ENCODE data around the gene KLHL6. TPM values are rescaled to one million over a fixed set of nuclear protein-coding genes. Genes with fewer than 3 reads are reported as not detected.

KLHL6 gene
- total and polyA plus RNA-seq, 12 donors: 0.34 to 7.5 (median 2.5) TPM

DNA sequence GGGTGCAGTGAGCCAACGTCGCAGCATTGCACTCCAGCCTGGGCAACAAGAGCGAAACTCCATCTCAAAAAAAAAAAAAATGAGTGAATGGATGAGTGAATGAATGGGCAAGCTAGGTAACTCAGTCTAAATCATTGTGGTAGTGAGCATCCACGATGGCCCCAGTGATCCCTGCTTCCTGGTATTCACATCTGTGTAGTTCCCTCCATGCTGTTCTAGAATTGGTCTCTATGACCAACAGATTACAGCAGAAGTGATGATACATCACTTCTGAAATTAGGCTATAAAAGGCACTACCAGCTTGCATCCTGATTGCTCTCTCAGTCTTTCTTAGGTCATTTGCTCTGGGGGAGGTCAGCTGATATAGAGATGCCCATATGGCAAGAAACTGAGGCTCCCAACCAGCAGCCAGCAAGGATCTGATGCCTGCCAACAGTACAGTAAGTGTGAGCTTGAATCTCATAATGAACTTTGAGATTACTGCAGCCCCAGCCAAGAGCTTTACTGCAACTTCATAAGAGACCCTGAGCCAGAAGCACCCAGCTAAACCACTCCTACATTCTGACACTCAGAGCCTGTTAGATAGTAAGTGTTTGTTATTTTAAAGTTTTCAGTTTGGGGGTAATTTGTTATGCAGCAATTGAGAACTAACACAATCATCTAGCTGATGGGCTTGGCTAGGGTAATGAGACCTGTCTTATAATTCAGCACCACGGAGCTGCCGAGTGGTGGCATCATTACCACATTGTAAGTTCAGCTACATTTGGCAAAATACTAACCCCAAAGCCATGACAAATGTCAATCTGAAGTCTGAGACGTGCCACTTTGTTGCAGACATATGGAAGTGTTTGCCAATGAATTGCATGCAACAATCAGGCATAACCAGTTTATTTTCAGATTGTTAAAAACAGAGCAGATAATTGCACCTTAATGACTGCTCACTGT is 53.0 kb downstream of the KLHL6 start:
- peak in 2 of 7 donors; percentile 24 to 63 for DNase-seq
- TF ChIP-seq, protein P1, sequence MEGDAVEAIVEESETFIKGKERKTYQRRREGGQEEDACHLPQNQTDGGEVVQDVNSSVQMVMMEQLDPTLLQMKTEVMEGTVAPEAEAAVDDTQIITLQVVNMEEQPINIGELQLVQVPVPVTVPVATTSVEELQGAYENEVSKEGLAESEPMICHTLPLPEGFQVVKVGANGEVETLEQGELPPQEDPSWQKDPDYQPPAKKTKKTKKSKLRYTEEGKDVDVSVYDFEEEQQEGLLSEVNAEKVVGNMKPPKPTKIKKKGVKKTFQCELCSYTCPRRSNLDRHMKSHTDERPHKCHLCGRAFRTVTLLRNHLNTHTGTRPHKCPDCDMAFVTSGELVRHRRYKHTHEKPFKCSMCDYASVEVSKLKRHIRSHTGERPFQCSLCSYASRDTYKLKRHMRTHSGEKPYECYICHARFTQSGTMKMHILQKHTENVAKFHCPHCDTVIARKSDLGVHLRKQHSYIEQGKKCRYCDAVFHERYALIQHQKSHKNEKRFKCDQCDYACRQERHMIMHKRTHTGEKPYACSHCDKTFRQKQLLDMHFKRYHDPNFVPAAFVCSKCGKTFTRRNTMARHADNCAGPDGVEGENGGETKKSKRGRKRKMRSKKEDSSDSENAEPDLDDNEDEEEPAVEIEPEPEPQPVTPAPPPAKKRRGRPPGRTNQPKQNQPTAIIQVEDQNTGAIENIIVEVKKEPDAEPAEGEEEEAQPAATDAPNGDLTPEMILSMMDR (IDR thresholded peaks at IDR 0.05): peak in 2 of 6 experiments; percentile 22 to 25
- no peak for TF ChIP-seq POLR2A (IDR thresholded peaks at IDR 0.05)
- Histone ChIP-seq H3K36me3 (replicated peaks in 1 of 2) (no peaks in the 10 kb centered on the region), H3K4me3 (no peak overlapping the region), H3K27me3 (no peaks in the 10 kb centered on the region), H3K9me3 (replicated peaks in 1 of 3) (peaks cover 0 to 5% (median 0%) of the 10 kb centered on the region in 3 donors), H3K27ac (no peak overlapping the region), H3K4me1 (replicated peaks in 1 of 2) (no peaks in the 10 kb centered on the region)
- intact Hi-C loops (cut with DNase I): no loop called here
- 75 to 85% (median 76%) methylated on average over 6 to 7 of the region's 7 CpGs for WGBS, 4 donors

DNA sequence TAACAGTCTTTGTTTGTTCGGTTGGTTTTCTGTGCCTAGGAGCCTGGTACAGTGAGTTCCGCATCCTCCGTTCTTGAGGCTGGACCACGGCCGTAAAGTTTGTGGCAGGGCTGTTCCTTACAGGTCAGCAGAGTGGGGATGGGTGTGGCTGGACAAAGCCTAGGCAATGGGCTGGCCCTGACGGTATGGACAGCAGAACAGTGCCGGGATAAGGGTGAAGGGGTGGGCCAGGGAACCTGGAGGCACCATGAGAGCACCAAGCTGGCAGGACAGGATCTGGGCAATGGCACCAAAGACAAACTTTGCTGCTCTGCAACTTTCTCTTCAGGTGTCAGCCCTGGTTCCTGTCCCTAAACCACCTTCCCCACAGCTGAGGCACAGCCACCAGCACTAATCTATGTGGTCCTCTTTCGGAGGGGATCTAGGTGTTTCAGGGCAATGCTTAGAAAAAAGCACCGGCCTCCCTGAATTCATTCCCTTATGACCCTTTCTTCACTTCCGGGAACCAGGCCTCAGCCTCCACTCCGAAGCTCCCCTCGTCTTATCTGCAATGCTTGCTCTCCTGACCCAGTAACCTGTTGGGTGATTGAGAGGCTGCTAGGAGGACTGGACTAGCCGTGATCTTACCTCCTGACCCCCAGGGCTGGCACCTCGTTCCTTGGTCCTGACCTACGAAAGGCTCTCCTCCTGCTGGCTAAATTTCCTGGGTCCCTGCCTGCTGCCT is 54.4 kb downstream of the KLHL6 start:
- Histone ChIP-seq H3K27me3 (no peaks in the 10 kb centered on the region), H3K4me3 (no peak overlapping the region), H3K36me3 (replicated peaks in 1 of 2) (no peaks in the 10 kb centered on the region), H3K9me3 (replicated peaks in 1 of 3) (peaks cover 0 to 5% (median 0%) of the 10 kb centered on the region in 3 donors), H3K4me1 (replicated peaks in 1 of 2) (no peaks in the 10 kb centered on the region), H3K27ac (no peak overlapping the region)
- no peak for TF ChIP-seq POLR2A (IDR thresholded peaks at IDR 0.05)
- intact Hi-C loops (cut with DNase I): no loop called here
- peak in 1 of 7 donors; percentile 38 for DNase-seq
- 90 to 92% (median 91%) methylated on average over 15 of the region's 15 CpGs for WGBS, 4 donors

DNA sequence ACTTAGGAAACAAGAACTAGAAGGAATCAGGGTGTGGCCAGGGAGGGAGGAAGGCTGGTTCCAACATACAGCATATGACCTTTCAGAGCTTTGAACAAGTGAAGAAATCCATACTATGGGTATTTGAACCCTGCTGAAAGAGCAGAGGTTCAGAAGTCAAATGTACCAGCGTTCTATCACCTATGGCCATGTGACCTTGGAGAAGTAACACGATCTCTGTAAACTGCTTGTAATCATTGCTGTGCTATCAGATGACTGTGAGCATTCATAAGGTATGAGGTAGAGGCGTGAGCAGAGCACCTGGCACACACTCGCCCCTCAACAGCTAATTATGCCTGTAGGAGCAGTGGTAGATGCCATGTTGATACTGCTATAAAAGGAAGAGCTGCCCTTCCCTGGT is 55.2 kb downstream of the KLHL6 start:
- Histone ChIP-seq H3K4me3 (no peak overlapping the region), H3K4me1 (replicated peaks in 1 of 2) (no peaks in the 10 kb centered on the region), H3K9me3 (replicated peaks in 1 of 3) (peaks cover 0 to 2% (median 0%) of the 10 kb centered on the region in 3 donors), H3K27me3 (no peaks in the 10 kb centered on the region), H3K36me3 (replicated peaks in 1 of 2) (no peaks in the 10 kb centered on the region), H3K27ac (no peak overlapping the region)
- intact Hi-C loops (cut with DNase I): no loop called here
- peak in 1 of 7 donors; percentile 1 for DNase-seq
- TF ChIP-seq, protein P1 (IDR thresholded peaks at IDR 0.05): no peak
- no peak for TF ChIP-seq POLR2A (IDR thresholded peaks at IDR 0.05)
- WGBS, 4 donors: 67 to 91% (median 76%) methylated on average over 4 of the region's 4 CpGs

DNA sequence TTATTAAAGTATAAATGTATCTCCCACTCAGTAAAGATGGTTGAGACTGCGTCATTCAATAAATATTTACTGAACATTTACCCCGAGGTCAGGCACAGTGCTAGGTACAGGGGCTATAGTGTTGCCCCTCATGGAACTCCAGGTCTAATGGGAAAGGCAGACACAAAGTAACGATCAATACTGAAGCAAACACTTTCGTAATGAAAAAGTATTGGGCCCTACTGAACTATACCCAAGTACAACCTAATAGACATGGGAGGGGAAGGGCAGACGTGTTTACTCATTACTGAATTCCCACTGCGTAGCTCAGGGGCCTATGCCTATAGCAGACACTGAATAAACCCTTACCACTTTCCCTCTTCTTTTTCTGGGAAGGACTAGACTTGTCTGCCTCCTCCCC is 56.9 kb downstream of the KLHL6 start:
- no peak for DNase-seq
- no peak overlapping the region for H3K27ac ChIP-seq
- no peak for TF ChIP-seq POLR2A (IDR thresholded peaks at IDR 0.05)
- TF ChIP-seq, protein P1 (IDR thresholded peaks at IDR 0.05): no peak
- H3K9me3 ChIP-seq (replicated peaks in 1 of 3): no peaks in the 10 kb centered on the region
- H3K36me3 ChIP-seq (replicated peaks in 1 of 2): no peaks in the 10 kb centered on the region
- H3K4me1 ChIP-seq (replicated peaks in 1 of 2): no peaks in the 10 kb centered on the region
- intact Hi-C loops (cut with DNase I): no loop called here
- H3K27me3 ChIP-seq: no peaks in the 10 kb centered on the region
- WGBS, 4 donors: 80 to 92% (median 89%) methylated on average over 6 of the region's 6 CpGs
- no peak overlapping the region for H3K4me3 ChIP-seq

Data from adrenal gland (tissue), 12 donors.